ENCODE measurements around the gene TBXA2R.

The TBXA2R gene

DNA sequence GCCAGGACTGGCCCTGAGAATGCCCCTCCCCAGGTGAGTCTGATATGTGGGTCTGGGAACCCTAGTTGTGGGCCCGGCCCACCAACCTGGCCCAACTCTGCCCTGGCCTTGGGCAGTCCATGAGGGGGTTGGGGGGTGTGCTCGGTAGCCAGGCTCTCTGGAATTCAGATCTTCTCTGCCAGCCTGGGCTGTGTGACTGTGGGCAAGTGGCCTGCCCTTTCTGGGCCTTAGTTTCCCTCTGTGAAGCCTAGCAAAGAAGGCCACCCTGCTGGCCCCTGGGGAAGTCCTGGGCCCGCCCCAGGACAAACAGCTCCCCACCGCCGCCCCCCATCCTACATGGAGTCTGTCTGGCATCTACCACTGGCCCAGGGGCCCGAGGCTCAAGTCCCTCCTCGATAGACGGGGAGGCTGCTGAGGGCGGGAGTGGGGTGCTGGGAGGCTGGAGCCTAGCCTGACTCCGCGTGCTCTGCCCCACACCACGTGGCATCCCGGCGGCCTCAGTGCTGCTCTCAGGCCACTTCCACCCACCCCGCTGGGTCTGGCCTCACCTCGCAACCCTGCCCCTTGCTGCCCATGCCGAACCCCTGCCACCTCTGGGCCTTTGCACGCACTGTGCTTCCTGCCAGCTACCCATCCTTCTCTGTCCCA is 8.3 kb upstream of the TBXA2R start:
- TF ChIP-seq, protein P1, sequence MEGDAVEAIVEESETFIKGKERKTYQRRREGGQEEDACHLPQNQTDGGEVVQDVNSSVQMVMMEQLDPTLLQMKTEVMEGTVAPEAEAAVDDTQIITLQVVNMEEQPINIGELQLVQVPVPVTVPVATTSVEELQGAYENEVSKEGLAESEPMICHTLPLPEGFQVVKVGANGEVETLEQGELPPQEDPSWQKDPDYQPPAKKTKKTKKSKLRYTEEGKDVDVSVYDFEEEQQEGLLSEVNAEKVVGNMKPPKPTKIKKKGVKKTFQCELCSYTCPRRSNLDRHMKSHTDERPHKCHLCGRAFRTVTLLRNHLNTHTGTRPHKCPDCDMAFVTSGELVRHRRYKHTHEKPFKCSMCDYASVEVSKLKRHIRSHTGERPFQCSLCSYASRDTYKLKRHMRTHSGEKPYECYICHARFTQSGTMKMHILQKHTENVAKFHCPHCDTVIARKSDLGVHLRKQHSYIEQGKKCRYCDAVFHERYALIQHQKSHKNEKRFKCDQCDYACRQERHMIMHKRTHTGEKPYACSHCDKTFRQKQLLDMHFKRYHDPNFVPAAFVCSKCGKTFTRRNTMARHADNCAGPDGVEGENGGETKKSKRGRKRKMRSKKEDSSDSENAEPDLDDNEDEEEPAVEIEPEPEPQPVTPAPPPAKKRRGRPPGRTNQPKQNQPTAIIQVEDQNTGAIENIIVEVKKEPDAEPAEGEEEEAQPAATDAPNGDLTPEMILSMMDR (IDR thresholded peaks at IDR 0.05) = no peak
- H3K36me3 ChIP-seq (ENCODE audit: control insufficient read depth, insufficient read depth, low read length) = no peaks in the 10 kb centered on the region
- H3K4me2 ChIP-seq (ENCODE audit: low read length) = no peak overlapping the region

DNA sequence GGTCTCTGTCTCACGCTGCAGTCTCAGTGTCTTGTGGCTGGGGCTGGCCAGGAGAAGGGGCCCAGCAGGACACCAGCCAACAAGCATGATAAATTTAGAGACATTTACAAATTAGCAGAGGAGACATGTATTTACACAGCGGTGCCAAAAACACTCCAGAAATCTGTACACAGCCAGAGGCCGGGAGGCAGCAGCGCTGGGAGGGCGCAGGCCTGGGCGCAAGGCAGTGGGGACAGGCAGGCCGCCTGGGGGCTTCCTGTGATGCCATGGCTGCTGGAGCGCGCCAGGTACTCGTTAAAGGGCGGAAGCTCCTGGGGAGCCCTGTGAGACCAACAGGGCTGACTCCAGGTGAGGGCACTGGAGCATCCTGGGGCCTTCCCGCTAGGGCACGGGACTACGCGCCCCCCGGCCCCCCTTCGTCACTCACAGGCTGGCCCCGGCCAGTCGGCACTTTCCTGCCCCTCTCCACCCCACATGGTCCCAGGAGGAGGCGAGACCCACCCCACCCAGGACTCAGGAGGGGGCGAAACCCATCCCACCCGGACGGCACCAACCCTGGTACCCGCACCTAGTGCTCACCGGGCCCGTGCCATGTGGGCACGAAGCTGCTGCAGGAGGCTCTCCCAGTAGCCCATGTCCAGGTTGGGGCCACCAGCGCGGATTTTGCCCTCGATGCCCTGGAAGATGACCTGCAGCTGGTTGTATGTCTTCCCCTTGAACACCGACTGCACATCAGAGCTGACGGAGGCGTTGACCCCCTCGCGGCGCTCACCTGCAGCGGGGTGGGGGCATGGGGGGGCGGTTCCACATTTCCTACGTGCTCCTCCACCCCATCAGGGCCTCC is 7.4 kb upstream of the TBXA2R start:
- Histone ChIP-seq H3K4me1 (peaks cover 8% of the 10 kb centered on the region), H3K9ac (no peak overlapping the region), H3K4me2 (ENCODE audit: low read length) (no peak overlapping the region), H3K4me3 (ENCODE audit: low read depth, low read length) (no peak overlapping the region), H3K79me2 (no peaks in the 10 kb centered on the region), H3K9me3 (ENCODE audit: control insufficient read depth, low read length) (no peaks in the 10 kb centered on the region), H3K27me3 (ENCODE audit: control insufficient read depth, insufficient read depth, low read length) (no peaks in the 10 kb centered on the region), H3K36me3 (ENCODE audit: control insufficient read depth, insufficient read depth, low read length) (no peaks in the 10 kb centered on the region), H3K27ac (no peak overlapping the region), H2AFZ (no peak overlapping the region)
- TF ChIP-seq, protein P1 (IDR thresholded peaks at IDR 0.05) = no peak

More for the DNA sequence above, 8.3 kb upstream of the TBXA2R start:
- H3K79me2 ChIP-seq = no peaks in the 10 kb centered on the region
- H3K4me1 ChIP-seq = peaks cover 9% of the 10 kb centered on the region
- no peak overlapping the region for H3K9ac ChIP-seq
- H3K9me3 ChIP-seq (ENCODE audit: control insufficient read depth, low read length) = no peaks in the 10 kb centered on the region
- H3K27ac ChIP-seq = no peak overlapping the region
- H2AFZ ChIP-seq = no peak overlapping the region
- H3K27me3 ChIP-seq (ENCODE audit: control insufficient read depth, insufficient read depth, low read length) = no peaks in the 10 kb centered on the region
- no peak overlapping the region for H3K4me3 ChIP-seq (ENCODE audit: low read depth, low read length)

DNA sequence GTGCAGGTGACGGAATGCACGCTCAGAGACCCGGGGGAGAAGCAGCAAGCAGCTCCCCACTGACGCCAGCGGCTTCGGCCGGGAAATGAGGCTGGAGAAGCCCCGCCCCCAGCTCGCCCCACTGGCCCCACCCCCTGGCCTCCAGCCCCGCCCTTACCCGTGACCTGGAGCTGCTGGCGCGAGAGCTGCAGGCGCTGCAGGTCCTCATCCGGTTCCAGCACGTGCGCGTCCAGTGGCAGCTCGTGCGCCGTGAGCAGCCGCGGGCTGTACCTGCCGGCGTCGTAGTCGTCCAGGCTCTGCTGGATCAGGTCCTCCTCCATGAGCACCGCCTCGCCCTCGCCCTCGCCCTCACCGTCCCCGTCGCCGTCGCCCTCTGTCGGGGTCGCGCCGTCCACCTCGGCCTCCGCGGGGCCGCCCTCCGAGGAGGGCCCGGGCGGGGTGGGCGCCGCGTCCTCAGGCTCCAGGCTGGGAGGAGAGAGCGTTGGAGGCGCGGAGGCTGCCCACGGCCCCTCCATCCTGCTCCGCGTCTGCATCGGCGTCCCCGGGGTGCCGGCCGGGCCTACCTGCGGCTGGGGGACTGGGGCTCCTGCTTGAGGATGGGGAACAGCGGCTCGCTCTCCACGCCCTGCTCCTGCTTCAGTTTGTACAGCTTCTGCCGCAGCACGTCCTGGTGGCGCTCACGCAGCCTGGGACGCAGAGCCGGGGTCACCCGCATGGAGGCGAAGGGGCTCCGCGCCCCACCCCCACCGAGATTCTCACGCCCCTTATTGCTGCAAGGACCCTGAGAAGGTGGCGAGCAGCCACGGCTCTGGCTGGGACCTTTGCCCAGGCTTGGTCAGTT is 6.4 kb upstream of the TBXA2R start:
- Histone ChIP-seq H3K27ac (no peak overlapping the region), H3K9ac (no peak overlapping the region), H3K79me2 (no peaks in the 10 kb centered on the region), H3K4me1 (peaks cover under 1% of the 10 kb centered on the region), H3K36me3 (ENCODE audit: control insufficient read depth, insufficient read depth, low read length) (no peaks in the 10 kb centered on the region), H3K27me3 (ENCODE audit: control insufficient read depth, insufficient read depth, low read length) (no peaks in the 10 kb centered on the region), H3K9me3 (ENCODE audit: control insufficient read depth, low read length) (no peaks in the 10 kb centered on the region), H2AFZ (no peak overlapping the region), H3K4me2 (ENCODE audit: low read length) (no peak overlapping the region), H3K4me3 (ENCODE audit: low read depth, low read length) (no peak overlapping the region)
- TF ChIP-seq, protein P1 (IDR thresholded peaks at IDR 0.05) = no peak

DNA sequence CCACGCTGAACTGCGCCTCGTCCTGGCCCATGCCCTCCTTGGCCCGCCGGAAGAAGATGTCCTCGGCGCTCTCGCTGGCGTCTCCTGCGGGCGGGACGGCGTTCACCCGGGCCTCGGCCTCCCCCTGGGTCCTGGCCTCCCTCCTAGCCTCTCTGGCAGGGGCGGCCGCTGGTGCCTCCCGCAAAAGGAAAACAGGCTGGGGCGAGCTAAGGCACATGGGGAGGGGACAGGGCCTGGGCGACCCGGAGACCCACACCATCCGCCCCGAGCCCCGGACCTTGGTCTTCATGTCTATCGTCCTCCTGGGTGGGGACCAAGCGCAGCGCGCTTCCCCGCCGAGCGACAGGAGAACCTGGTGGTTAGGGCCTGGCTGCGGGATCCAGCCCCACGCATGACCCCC is 5.7 kb upstream of the TBXA2R start:
- Histone ChIP-seq H2AFZ (no peak overlapping the region), H3K4me1 (peaks cover 3% of the 10 kb centered on the region), H3K4me2 (ENCODE audit: low read length) (no peak overlapping the region), H3K79me2 (no peaks in the 10 kb centered on the region), H3K4me3 (ENCODE audit: low read depth, low read length) (no peak overlapping the region), H3K9ac (no peak overlapping the region), H3K36me3 (ENCODE audit: control insufficient read depth, insufficient read depth, low read length) (no peaks in the 10 kb centered on the region), H3K27ac (no peak overlapping the region), H3K9me3 (ENCODE audit: control insufficient read depth, low read length) (no peaks in the 10 kb centered on the region), H3K27me3 (ENCODE audit: control insufficient read depth, insufficient read depth, low read length) (no peaks in the 10 kb centered on the region)
- TF ChIP-seq, protein P1 (IDR thresholded peaks at IDR 0.05) = no peak

Measured in parathyroid adenoma (tissue), 2 donors.